ENCODE measurements around the gene KRTAP10-4.
"Not testable (repeated sequence)": the region's sequence is repeated elsewhere in the genome, so short reads cannot be mapped to it uniquely, and the experiment has no call there.

KRTAP10-4 gene

DNA sequence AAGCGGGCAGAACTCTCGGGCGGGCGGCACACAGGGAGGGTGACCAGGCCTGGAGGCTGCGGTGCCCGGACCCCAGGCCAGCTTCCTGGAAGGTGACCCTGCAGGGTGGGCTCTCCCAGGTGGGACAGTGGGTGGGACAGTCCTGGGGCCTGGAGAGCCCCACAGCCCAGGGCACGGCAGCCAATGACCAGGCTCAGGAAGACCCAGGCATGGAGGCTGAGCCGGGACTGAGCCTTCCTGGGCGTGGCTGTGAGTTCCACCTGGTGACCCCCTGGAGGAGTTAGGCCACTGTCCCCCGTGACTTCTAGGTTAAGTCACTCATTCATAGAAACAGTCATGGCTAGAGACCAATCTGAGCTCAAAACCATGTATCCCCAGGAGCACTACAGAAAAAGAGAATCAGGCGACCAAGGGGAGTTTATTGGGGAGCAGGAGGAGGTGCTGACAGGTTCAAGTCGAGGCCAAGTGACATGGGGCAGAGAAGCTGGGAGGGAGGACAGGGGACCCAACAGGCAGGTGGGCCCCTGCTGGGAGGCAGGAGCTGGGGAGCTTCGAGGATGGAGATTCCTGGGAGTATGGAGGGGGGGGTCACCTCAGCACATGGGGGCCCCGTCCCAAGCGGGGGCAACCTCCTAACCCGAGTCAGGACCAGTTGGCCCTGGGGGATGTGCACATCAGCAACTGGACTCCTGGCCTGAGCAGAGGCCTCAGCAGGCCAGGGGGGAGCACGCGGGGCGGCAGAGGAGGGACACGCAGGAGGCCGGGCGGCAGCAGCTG lies 5.7 kb downstream of the KRTAP10-4 start:
- no peak for DNase-seq (ENCODE audit: low read depth in 2 of 2)

- no peak for DNase-seq (ENCODE audit: low read depth in 2 of 2)
These were observed 6.3 kb downstream of the KRTAP10-4 start for GRCh38 chr21:44579833-44580144.

GRCh38 chr21:44580231-44580821 lies 6.8 kb downstream of the KRTAP10-4 start, which contains the start of gene KRTAP10-5:
Gene KRTAP10-5, minus strand, starts transcription at chr21:44580604. Its CDS starts 26 bp downstream, at chr21:44580578.
- DNase-seq (ENCODE audit: low read depth in 2 of 2), result not testable (repeated sequence)

GRCh38 chr21:44581158-44581557 lies 7.6 kb downstream of the KRTAP10-4 start:
- DNase-seq (ENCODE audit: low read depth in 2 of 2), result no peak

DNA sequence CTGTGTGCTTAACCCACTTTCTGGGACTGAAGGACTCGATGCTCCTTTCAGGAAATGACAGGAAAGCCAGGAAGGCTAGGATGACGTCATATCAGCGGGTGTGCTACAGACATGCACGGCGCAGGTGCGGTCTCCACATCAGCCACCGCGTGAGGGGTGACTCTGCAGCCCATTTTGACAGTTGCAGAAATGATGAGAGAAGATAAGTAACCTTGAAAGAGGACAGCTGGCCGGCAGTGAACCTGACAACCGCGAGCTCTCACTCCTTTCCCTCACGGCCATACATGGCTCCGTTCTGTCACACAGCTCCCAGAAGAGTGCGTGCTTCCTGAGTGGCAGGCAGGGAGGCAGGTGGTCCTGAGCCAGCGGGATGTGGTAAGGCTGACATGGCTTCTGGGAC lies 8.5 kb downstream of the KRTAP10-4 start:
- no peak for DNase-seq (ENCODE audit: low read depth in 2 of 2)

- DNase-seq (ENCODE audit: low read depth in 2 of 2), result no peak
These were observed 9.7 kb downstream of the KRTAP10-4 start for GRCh38 chr21:44583089-44583799.

DNA sequence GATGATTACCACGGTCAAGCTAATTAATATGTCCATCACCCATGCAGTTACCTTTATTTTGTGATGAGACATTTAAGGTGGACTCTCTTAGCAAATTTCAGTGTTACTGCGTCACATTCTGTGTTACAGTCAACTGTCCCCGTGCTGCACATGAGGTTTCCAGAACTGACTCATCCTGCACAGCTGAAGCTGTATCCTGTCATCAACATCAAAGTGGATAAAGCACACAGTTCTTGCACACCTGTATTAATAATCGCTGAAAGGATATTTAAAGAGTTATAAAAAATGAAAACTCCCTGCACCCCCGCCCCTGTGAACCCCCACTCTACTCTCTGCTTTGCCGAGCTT lies 10.2 kb downstream of the KRTAP10-4 start:
- DNase-seq (ENCODE audit: low read depth in 2 of 2), result no peak

DNA sequence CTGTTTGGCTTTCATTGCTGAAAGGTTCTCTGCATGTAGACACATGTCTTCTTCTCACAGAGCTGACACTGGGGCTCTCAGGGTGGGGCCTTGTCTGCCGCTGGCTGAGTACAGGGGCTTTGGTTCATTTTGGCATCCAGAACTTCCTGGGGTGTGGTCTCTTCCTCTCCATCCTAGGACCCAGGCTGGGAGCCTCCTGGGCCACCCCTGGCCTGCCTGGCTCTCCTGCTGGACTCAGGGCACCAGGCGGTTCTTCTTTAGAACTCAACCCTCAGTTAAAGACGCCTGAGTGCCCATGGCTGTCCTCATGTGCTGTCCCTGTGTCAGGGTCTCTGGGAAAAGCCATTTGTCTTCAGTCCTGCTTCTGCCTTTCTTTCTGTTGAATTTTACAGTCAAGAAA lies 12.4 kb downstream of the KRTAP10-4 start:
- no peak for DNase-seq (ENCODE audit: low read depth in 2 of 2)

- no peak for DNase-seq (ENCODE audit: low read depth in 2 of 2)
These were observed 15.6 kb downstream of the KRTAP10-4 start for GRCh38 chr21:44589094-44589493.

DNA sequence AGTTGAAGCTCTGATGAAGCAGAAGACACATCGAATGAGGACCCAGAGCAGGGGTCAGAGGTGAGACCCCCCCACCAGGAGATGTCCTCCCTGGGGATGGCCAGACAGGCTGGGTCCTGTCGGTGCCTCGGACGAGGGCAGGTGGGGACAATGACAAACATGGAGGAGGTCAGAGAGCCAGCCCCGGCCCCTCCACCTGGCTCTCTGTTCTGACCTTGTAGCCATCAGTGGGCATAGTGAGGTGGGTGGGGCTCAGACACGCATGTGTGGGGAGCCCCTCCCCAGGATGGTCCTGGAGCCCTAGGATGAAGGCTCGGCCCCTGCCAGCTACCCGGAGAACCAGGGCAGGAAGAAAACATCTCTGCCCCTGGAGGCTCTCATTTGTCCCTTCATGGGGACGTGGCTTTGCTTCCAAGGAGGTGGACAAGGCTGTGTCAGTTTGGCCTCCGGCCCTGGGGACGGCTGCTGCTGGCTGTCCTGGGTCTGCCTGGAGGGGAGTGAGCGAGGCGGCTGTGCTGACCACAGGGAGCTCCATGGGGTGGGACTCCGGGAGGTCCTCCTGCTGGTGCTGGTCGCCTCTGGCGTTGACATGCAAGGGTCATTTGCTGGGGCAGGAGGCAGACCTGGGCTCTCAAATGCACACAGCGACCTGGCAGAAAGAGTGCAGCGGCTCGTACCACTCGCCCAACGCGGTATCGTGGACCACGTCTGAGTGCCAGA lies 16.2 kb downstream of the KRTAP10-4 start:
- no peak for DNase-seq (ENCODE audit: low read depth in 2 of 2)

GRCh38 chr21:44590311-44590721 lies 16.8 kb downstream of the KRTAP10-4 start:
- DNase-seq (ENCODE audit: low read depth in 2 of 2), result no peak

- DNase-seq (ENCODE audit: low read depth in 2 of 2), result not testable (repeated sequence)
These were observed 17.6 kb downstream of the KRTAP10-4 start for GRCh38 chr21:44590897-44591800.

GRCh38 chr21:44591801-44592130 lies 18.2 kb downstream of the KRTAP10-4 start:
- DNase-seq (ENCODE audit: low read depth in 2 of 2), result not testable (repeated sequence)

GRCh38 chr21:44592446-44593311 lies 19.1 kb downstream of the KRTAP10-4 start, which contains the start of gene KRTAP10-6:
Gene KRTAP10-6, minus strand, starts transcription at chr21:44592505. Its CDS starts 21 bp downstream, at chr21:44592484.
- no peak for DNase-seq (ENCODE audit: low read depth in 2 of 2)

- DNase-seq (ENCODE audit: low read depth in 2 of 2), result no peak
These were observed 20.3 kb downstream of the KRTAP10-4 start for GRCh38 chr21:44593598-44594405.

DNA sequence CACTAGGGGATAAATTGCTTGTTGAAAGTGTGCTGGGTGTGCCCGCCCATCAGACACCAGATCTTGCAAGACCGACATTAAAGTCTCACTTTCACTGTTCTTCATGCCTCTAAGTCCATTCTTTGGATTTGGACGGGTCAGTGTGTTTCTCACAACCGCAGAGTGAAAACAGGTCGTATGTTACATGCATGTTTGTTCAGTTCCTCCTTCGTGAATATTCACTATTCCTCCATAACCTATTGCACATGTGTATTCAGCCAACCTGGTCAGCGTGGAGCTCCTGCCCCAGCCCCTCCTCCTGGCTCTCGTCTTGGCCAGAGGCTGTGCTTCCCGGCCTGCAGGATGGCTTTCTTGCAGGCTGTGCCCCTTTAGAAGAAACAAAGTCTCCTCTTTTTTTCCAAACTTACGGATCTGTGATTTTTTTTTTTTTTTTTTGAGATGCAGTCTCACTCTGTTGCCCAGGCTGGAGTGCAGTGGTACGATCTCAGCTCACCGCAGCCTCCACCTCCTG lies 20.9 kb downstream of the KRTAP10-4 start:
- DNase-seq (ENCODE audit: low read depth in 2 of 2), result no peak

GRCh38 chr21:44595524-44595923 lies 22.0 kb downstream of the KRTAP10-4 start:
- no peak for DNase-seq (ENCODE audit: low read depth in 2 of 2)

GRCh38 chr21:44596068-44596725 lies 22.7 kb downstream of the KRTAP10-4 start:
- no peak for DNase-seq (ENCODE audit: low read depth in 2 of 2)

DNA sequence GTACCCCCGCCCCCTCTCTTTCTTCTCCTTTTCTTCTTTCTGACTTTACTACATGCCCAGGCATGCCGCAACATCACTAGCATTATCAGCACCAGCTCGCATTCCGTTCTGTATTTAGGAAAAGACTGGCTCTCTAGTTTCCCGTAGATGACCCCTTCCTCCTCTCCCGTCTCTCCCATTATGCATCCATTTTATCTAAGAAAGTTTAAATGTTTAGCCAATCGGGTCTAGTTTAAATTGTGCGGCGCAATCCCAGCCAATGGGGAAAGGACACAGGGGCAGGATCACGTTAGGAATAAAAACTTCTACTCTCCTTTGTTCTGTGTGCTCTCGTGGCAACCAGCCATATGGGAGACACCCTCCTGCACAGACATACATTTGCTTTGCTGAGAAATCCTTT lies 24.5 kb downstream of the KRTAP10-4 start:
- no peak for DNase-seq (ENCODE audit: low read depth in 2 of 2)

Data from stimulated activated CD8-positive, alpha-beta memory T cell treated with anti-CD3 and anti-CD28 coated beads, Interleukin-2, amount 100 ng/mL, for 48 hours (primary cell).